ENCODE data around the gene DDX39A.
"Not testable (repeated sequence)": the region's sequence is repeated elsewhere in the genome, so short reads cannot be mapped to it uniquely, and the experiment has no call there.

The DDX39A gene

DNA sequence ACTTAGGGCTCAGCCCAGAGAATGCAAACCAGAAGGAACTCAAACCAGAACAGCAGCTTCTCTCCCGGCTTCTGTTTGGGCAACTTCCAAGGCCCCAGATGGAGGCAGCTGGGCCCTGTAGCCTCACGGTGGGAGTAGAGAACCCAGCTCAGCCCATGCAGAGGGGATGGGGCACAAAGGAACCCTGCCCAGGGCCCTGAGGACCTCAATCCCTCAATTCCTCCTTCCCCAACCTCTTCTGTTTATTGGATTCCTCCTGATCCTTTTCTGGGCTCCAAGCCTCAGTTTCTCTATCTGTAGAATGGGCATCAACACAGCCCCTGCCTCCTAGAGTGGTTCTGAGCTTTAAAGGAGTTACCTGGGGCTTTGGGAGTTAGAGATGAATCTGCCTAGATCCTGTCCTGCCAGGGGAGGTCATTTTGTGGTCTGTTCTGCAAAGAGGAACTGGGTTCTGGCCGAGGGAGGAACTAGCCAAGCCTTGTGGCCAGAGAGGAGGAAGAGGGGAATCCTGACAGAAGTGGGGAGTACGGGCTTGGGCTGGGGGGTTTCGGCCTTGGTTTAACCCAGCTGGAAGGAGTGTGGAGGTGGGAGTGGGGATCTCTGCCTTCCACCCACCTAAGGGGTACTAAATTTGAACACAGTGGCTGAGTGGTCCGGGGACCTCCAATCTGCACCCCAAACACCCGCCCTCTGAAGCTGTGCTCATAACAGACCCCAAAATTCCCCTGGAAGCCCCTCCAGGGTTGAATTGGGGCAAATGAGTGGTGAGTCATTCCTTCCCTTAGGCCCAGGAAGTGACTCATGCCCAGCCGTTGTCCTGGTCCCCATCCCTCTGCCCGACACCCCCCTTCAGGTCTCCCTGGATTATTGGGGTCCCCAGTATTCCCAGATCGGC is 35.2 kb downstream of the DDX39A start:
- DNase-seq, result peak; percentile 84

DNA sequence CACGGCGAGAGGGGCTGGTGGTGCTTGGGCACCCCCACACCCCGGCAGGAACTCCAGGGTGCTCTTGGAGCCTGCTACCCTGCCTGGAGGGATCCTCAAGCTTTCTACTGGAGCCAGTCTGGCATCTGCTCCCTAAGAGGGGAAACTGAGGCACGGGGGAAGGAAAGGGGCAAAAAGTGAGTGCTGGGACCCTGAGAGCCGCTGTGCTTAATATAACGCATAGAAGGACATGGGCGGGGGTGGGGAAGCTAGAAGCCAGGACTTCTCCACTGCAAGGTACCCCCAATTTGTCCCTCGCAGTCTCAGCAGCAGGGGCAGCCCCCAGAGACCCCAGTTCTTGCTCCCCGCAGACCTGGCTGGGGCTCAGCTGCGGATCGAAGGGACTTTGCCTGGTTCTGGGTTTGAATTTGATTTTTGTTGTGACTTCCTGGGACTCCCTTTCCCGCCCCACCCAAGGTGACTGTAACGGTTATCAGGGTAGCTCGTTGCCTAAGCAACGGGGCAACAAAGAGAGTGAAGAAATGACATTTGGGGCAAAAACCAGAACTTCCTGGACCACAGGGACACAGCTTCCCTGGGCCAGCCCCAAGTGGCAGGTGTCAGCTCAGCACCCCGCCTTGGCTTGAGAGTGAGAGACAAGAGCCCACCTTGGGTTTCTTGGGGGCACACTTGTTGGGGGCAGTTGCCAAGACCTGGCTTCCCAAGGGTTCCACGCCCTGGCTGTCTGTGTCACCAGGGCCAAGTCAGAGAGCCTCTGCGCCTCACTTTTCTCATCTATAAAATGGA is 37.3 kb downstream of the DDX39A start:
- peak; percentile 92 for DNase-seq

DNA sequence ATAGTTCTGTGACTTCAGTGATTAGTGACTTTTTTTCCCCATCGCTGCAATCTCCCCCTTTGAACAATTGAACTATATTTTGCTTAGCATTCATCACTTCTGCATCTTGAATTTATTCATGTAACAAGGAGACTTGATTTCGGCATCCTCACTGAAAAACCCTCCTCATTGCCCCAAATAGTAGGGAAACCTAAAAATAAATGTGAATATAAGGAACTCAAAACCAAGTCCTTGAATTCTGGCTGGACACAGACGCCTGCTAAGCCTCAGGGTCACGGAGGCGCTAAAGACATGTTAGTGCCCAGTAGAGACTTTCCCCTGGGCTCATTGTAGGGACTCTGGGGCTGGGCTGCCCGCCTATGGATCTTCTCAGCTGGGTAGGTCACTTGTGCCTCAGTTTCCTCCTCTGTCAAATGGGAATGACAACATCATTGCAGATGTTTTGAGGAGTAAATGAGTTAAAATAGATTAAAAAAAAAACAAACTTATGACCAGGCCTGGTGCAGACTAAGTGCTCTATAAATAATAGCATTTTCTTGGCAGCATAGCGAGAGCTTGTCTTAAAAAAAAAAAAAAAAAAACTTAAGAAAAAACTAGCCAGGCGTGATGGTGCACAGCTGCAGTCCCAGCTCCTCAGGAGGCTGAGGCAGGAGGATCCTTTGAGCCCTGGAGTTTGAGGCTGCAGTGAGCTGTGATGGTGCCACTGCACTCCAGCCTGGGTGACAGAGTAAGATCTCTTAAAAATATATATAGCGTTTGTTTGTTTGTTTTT is 39.7 kb downstream of the DDX39A start:
- no peak for DNase-seq

DNA sequence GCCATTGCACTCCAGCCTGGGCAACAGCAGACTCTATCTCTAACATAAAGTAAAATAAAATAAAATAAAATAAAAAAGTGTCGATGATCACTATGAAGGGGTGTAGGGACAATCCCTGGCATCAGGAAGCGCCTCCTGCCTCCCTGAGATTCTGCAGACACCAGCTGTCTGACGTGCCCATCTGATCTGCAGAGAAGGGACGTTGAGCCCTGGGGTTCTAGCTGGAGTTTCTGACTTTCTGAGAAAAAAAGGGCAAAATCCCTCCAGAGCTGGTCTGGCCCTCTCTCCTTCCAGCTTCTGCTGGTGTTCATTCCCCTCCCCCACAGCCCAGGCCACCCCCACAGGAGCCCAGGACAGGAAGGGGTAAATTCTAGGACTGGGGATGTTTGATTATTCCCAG is 40.3 kb downstream of the DDX39A start:
- no peak for DNase-seq

- DNase-seq, result no peak
Observed at GRCh38 chr19:14377883-14378328, 41.2 kb downstream of the DDX39A start.

DNA sequence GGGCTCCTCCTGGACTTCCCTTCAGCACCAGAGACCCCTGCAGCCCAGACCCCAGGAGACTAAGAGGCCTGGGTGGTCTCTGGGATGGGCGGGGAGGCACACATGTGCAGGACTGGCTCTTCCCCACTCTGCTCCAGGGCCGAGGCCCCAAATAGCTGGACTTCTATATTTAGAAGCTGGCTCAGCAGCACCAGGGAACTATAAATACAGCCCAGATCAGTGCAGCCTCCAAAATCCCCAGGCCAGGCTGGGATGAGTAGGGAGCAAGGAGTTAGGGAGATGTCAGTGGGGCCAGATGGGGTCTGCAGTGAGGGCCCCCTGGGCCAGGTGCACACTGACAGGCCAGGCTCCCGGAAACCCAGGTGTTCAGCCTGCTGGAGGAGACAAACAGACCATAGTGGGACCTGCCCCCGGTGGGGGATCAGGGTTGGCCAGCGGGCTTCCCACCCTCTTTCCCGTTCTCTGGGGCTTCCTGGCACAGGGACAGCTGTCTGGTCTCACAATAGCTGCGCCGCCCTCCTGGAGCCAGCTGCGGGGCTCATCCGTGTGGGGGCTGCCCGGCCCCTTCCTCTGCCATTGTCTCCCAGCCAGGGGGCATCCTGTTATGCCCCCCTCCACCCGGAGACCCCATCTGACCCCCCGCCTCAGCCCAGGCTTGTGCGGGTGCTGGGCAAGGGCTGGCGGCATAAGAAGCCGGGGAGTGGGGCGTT is 43.4 kb downstream of the DDX39A start:
- DNase-seq, result no peak

DNA sequence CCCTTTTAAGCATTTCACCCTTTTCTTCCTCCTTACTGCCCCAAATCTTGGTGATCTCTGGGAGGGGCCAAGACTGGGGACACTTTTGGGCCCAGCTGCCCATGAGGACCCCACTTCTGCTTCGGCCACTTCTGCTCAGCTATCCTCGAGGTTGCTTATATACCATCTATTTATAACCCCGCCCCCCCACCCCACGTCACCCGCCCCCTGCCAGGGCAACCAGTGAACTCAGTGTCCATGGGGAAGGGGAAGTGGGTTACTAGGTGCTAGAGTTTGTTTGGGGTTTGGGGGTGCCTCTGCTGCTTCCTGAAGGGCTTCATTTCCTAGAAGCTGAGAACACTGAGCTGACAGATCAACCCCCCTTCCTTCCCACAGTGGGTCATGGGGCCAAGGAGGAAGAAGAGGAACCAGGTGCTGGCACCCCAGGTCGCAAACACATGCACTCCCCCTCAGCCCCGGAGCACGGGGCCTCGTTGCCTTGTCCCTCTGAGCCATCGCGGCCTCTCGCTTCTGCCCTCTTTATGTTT is 44.0 kb downstream of the DDX39A start:
- DNase-seq, result peak; percentile 98

GRCh38 chr19:14374313-14374712 is 44.8 kb downstream of the DDX39A start:
- peak; percentile 54 for DNase-seq

GRCh38 chr19:14372384-14373077 is 46.6 kb downstream of the DDX39A start:
- peak; percentile 58 for DNase-seq

DNA sequence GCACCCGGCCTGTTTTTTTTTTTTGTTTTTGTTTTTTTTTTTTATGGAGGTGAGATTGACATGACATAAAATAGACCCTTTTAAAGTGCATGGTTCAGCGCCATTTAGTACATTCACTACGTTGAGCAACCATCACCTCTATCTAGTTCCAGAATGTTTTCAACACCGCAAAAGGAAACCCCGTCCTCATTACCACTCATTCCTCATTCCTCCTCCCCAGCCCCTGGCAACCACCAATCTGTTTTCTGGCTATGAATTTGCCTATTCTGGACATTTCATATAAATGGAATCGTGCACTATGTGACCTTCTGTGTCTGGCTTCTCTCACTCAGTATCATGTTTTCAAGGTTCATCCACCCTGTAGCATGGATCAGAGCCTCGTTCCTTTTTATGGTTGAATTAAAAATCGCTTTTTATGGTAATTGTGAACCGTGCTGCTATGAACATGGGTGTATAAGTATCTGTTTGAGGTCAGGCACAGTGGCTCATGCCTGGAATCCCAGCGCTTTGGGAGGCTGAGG is 47.8 kb downstream of the DDX39A start:
- DNase-seq, result peak; percentile 15

DNA sequence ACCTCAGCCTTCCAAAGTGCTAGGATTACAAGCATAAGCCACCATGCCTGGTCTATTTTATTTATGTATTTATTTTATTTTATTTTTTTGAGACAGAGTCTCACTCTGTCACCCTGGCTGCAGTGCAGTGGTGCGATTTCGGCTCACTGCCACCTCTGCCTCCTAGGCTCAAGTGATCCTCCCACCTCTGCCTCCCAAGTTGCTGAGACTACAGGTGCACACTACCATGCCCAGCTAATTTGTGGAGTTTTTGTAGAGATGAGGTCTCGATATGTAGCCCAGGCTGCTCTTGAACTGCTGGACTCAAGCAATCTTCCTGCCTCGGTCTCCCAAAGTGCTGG is 48.2 kb downstream of the DDX39A start:
- peak; percentile 57 for DNase-seq

- peak; percentile 83 for DNase-seq
Observed at GRCh38 chr19:14370169-14370939, 48.8 kb downstream of the DDX39A start.

- peak; percentile 96 for DNase-seq
Observed at GRCh38 chr19:14369399-14370168, 49.6 kb downstream of the DDX39A start.

GRCh38 chr19:14368011-14368513 is 51.1 kb downstream of the DDX39A start:
- DNase-seq, result peak; percentile 91

DNA sequence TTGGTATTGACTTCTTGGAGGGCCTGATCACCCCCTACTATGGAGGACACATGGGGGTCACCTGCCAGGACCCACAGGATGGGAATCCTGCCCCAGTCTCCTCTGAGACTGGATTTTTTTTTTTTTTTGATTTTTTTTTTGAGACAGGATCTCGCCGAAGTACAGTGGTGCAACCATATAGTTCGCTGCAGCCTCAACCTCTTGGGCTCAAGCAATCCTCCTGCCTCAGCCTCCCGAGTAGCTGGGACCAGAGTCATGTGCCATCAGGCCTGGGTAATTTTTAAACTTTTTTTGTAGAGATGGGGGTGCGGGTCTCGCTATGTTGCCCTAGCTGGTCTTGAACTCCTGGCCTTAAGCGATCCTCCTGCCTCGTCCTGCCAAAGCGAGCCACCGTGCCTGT is 52.1 kb downstream of the DDX39A start:
- DNase-seq, result no peak

DNA sequence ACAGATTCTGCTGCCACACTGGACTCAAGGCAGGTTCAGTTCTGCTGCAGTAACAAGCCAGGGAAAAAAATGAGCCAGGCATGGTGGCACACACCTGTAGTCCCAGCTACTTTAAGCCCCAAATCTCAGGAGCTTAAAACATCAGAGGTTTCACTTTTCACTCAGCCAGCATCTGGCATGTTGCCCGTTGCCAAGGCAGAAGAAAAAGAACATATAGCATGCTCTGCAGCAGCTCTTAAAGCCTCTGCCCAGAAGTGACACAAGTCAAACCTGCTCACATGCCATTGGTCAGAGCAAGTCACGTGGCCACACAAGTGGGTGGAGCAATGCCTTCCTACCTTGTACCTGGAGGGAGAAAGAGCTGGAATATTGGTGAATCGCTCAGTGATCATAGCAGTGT is 52.6 kb downstream of the DDX39A start:
- peak; percentile 97 for DNase-seq

- not testable (repeated sequence) for DNase-seq
Observed at GRCh38 chr19:14364098-14364443, 55.1 kb downstream of the DDX39A start.

DNA sequence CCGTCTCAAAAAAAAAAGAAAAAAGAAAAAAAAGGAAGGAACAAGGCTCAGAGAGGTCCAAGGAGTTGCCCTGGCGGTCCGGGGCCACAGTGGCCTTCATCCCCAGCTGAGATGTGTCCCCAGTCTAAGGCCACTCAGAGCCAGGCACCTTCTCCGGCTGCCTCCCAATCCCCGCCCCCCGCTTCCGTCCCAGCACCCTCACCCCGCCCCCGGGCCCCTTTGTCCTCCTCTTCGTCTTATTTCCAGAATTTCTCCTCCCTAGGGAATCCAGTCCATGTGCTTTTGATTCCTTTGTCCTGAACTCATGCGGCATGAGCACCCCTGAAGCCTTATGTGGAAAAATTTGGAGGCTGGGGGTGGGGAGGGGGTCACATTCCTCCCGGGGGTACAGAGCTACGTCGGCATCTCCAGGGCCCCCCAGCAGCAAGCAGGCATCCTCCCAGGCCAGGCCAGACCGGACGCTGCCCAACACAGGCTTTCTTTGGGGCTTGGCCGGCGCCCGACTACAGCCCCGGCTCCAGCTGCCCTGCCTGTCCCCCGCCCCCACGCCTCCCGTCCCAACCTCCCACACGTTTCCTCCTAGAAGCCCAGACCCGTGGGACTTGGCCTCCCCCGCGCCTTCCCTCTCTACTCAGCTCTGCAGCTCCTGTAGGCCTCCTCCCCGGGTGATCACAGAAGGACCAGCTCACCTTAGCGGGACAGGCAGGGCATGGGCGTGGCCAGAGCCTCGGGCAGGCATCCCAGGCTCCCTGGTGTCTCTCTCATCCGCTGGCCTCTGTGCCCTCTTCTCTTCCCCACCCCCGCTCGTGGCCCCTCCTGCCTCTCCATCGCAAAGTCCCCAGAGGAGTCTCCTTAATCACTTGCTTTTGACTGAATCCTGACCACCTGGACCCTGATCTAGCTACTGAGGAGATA is 55.7 kb downstream of the DDX39A start:
- DNase-seq, result peak; percentile 62

DNA sequence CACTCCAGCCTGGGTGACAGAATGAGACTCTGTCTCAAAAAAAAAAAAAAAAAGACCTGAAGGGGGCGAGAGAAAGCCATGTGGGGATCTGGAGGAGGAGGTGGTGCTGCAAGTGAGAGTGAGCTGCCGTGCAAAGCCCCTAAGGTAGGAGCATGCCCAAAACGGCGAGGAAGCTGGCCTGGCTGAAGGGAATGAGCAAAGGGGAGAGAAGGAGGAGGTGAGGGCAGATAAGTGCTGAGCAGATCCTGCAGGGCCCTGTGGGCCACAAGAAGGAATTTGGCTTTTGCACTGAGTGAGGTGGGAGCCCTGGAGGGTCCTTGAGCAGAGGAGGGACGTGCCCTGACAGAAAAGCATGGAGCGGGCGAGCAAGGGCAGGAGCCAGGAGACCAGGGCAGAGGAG is 57.3 kb downstream of the DDX39A start:
- peak; percentile 63 for DNase-seq

All from CD4-positive, alpha-beta T cell treated with Interleukin-10 for 1 hour (primary cell).